Activated CD4-positive, alpha-beta T cell treated with anti-CD3 and anti-CD28 coated beads, Interleukin-2, amount 10 ng/mL, durations not matched to agents 24 days and 14 days (primary cell): ENCODE results near the gene SLC35F3. TPM values are rescaled to one million over a fixed set of nuclear protein-coding genes. Genes with fewer than 3 reads are reported as not detected.

Experiments
- DNase-seq: peaks from one replicate; pipeline ENCODE4 v3.0.0; 2022
- H3K27ac Mint-ChIP-seq: one replicate; pipeline ENCODE4 v1.8.0; 2022; ENCODE audit warnings: mild to moderate bottlenecking, mixed read lengths
- H3K27me3 Mint-ChIP-seq: one replicate; pipeline ENCODE4 v1.8.0; 2022; ENCODE audit warnings: mixed read lengths
- H3K36me3 Mint-ChIP-seq: one replicate; pipeline ENCODE4 v1.8.0; 2022; ENCODE audit warnings: low read depth, mild to moderate bottlenecking, mixed read lengths
- H3K4me1 Mint-ChIP-seq: one replicate; pipeline ENCODE4 v1.8.0; 2021; ENCODE audit warnings: mixed read lengths
- H3K4me3 Mint-ChIP-seq: one replicate; pipeline ENCODE4 v1.8.0; 2022; ENCODE audit warnings: mild to moderate bottlenecking, moderate library complexity, mixed read lengths
- H3K9me3 Mint-ChIP-seq: one replicate; pipeline ENCODE4 v1.8.0; 2021; ENCODE audit warnings: mixed read lengths
- intact Hi-C: fragments of 100-400 bp; cut with micrococcal nuclease; formaldehyde crosslinking; loops from one replicate; pipeline ENCODE4 v1.15.1; 2023
- total RNA-seq: library from RNA; stranded (reverse); gene quantifications from 2 replicates; pipeline ENCODE4 v1.2.3, GENCODE V29; 2022

The SLC35F3 gene
- total RNA-seq, 1 donor from 2014 or later: 10.9 TPM

DNA sequence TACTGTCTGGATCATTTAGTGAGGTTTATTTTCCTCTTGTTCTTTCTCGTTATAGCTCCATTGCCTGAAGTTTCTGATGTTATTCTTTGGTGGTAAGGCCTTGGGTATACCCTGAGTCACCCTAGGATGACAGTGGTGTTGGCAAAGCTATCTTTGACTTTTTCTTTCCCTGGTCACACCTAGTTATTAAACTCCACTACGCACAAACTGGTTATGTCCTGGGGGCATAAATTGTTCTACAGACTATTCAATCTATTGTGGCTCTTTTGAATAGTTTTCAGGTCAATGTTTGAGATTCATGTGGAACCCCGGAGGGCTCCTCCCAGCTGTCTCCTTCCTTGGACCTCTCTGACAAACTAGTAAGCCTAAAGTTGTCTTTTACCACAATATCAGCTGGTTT, 157.7 kb downstream of the SLC35F3 start:
- Mint-ChIP-seq H3K4me1 (no peaks in the 10 kb centered on the region), H3K27ac (no peak overlapping the region)

DNA sequence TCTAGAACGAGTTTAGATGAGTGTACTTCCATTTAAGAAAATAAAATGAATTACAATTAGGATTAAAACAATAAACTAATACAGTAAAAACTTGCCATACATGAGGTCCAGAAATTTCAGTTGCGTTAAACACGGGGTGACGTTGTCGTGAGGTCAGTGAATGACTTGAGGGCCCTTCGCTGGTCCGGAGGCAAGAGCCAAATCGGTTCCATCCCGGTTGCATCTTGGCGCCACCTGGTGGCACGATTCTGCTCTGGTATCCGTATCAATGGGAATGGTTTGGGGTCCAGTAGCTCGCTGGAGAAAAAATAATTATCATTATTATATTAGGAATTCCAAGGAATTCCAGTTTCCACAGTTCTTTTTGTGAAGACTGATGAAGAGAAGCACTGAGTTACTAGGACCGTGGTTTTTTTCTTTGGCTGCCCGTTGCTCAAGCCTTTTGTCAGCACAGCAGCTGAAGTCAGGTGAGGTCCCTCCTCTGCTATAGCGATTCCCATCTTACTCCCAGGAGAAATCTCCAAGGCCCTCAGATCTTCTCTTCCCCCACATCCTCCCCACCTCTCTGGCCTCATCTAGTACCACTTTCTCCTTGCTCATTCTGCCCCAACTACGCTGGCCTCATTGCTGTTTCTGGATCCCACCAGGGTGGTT, 161.4 kb downstream of the SLC35F3 start:
- peak; percentile 88 for DNase-seq
- Mint-ChIP-seq H3K36me3 (no peaks in the 10 kb centered on the region), H3K4me1 (no peaks in the 10 kb centered on the region), H3K9me3 (no peaks in the 10 kb centered on the region), H3K27ac (no peak overlapping the region), H3K27me3 (peaks cover 2% of the 10 kb centered on the region), H3K4me3 (no peak overlapping the region)
- intact Hi-C loops: loop anchor here (1.0 to 10.0 kb wide), 4 partner anchors 624 to 761 kb away; no protein-coding TSS in a partner anchor

More for the DNA sequence above, 157.7 kb downstream of the SLC35F3 start:
- intact Hi-C loops: loop anchor here (10.0 kb wide), 1 partner anchor 697 kb away; no protein-coding TSS in a partner anchor
- H3K36me3 Mint-ChIP-seq: no peaks in the 10 kb centered on the region
- no peaks in the 10 kb centered on the region for H3K9me3 Mint-ChIP-seq
- no peak for DNase-seq
- no peak overlapping the region for H3K4me3 Mint-ChIP-seq
- peaks cover 2% of the 10 kb centered on the region for H3K27me3 Mint-ChIP-seq

DNA sequence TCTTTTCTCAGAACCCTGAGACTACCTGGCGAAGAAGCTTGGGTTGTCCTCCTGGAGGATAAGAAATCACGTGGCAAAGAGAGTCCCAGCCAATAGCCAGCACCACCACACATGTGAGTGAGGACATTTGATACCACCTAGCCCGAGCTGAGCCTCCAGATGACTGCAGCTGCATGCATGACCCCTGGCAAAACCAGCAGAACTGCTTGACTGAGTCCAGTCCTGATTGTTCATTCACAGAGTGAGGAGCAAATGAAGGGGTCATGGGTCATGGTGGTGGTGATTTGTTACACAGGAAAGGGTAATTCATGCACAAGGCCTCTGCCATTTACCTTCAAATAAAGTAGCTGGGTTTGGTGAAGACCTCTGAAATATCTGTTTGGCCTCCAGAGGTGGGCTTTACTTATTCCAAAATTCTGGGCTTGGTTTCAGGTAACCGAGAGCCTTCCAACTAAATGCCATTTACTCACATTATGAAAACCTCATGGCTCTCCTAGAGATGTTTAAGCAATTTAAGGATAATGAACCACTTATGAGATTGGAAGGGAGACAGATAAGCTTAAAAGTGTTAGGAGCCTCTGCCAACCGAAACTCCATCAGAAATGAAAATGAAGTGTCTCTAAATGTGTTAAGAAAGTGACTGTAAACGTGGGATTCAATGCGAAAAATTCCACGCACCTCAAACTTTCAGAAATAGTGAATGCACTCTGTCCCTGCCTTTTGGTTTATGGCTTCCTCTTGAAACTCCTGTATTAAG, 163.3 kb downstream of the SLC35F3 start:
- Mint-ChIP-seq H3K36me3 (no peaks in the 10 kb centered on the region), H3K9me3 (no peaks in the 10 kb centered on the region), H3K27ac (no peak overlapping the region), H3K27me3 (no peaks in the 10 kb centered on the region), H3K4me3 (no peak overlapping the region), H3K4me1 (no peaks in the 10 kb centered on the region)
- intact Hi-C loops: loop anchor here (5.0 to 10.0 kb wide), 2 partner anchors 625 to 703 kb away; no protein-coding TSS in a partner anchor
- no peak for DNase-seq

DNA sequence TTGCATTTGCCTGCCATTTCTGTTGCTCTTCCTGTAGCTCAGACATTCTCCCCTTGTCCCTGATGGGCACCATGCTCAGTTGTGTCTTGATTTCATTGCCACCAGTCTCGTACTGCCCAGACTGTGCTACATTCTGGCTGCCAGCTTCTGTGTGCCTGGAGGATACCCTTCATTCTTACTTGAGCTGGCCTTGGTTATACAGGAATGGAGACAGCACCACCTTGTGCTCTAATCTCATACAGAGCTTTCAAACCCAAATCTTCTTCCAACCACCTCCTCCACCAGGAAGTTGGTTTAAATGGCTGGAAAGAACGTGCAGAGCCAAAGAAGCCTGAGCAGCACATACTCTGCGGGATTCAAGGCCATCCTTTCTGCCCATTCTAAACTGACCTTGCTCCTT, 165.3 kb downstream of the SLC35F3 start:
- Mint-ChIP-seq H3K27me3 (peaks cover 5% of the 10 kb centered on the region), H3K27ac (no peak overlapping the region), H3K36me3 (no peaks in the 10 kb centered on the region), H3K4me3 (no peak overlapping the region), H3K4me1 (no peaks in the 10 kb centered on the region), H3K9me3 (no peaks in the 10 kb centered on the region)
- DNase-seq: no peak
- intact Hi-C loops: loop anchor here (5.0 to 10.0 kb wide), 2 partner anchors 627 to 705 kb away; no protein-coding TSS in a partner anchor

DNA sequence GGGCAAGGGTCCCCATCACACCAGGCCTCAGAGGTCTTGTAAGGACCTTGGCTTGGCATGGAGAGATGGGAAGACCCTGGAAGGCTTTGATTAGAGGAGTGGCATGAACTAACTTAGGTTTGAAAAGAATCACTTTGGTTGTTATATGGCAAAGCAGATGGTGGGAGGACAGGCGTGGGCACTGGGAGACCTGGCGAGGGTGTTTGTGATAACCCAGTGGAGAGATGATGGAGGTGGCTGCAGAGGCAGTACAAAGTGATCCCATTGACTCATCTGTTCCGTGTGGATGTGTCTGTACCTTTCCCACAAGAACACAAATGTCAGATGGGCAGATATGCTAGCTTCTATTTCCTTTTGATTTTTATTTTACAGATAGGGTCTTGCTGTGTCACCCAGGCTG, 168.3 kb downstream of the SLC35F3 start:
- DNase-seq: no peak
- Mint-ChIP-seq H3K9me3 (no peaks in the 10 kb centered on the region), H3K27ac (no peak overlapping the region)

DNA sequence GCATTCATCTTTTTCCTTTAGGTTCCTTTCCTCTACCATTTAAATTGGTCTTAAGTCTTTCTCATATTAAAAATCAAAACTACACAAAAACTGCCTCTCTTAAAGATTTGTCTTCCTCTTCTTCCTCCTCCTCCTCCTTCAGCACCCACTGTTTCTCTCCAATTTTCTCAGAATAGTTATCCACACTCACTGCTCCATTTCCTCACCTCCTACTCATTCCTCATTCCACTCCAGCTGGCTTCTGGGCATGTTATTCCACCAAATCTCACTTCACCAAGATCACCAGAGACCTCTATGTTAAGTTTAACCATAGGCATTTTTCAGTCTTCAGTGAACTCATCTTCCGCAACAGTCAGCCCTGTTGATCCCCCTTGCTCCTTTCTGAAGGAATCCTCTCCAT, 173.7 kb downstream of the SLC35F3 start:
- H3K4me3 Mint-ChIP-seq: no peak overlapping the region
- H3K36me3 Mint-ChIP-seq: no peaks in the 10 kb centered on the region
- H3K4me1 Mint-ChIP-seq: no peaks in the 10 kb centered on the region
- intact Hi-C loops: no loop called here
- H3K27me3 Mint-ChIP-seq: peaks cover 16% of the 10 kb centered on the region
- no peak overlapping the region for H3K27ac Mint-ChIP-seq
- no peak for DNase-seq
- H3K9me3 Mint-ChIP-seq: no peaks in the 10 kb centered on the region

More for the DNA sequence above, 168.3 kb downstream of the SLC35F3 start:
- Mint-ChIP-seq H3K27me3 (peaks cover 8% of the 10 kb centered on the region), H3K4me1 (no peaks in the 10 kb centered on the region), H3K36me3 (no peaks in the 10 kb centered on the region), H3K4me3 (no peak overlapping the region)
- intact Hi-C loops: no loop called here

DNA sequence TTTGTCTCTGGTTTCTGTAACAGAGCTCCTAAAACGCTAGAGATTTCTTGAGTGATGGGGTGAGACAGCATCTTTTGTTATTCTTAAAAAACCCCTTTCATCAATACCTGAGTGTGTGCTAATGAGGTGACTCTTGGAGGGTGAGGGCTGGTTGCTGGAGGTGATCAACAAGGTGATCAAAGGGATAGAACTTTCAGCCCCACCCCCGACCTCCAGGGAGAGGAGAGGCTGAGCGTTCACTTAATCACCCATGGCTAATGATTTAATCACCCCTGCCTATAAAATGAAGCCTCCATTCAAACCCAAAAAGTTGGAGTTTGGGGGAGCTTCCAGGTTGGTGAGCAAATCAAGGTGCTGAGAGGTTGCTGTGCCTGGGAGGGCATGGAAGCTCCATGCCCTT, 175.4 kb downstream of the SLC35F3 start:
- intact Hi-C loops: no loop called here
- no peaks in the 10 kb centered on the region for H3K4me1 Mint-ChIP-seq
- DNase-seq: no peak
- no peak overlapping the region for H3K4me3 Mint-ChIP-seq
- no peak overlapping the region for H3K27ac Mint-ChIP-seq
- H3K36me3 Mint-ChIP-seq: no peaks in the 10 kb centered on the region
- H3K9me3 Mint-ChIP-seq: no peaks in the 10 kb centered on the region
- peaks cover 11% of the 10 kb centered on the region for H3K27me3 Mint-ChIP-seq

DNA sequence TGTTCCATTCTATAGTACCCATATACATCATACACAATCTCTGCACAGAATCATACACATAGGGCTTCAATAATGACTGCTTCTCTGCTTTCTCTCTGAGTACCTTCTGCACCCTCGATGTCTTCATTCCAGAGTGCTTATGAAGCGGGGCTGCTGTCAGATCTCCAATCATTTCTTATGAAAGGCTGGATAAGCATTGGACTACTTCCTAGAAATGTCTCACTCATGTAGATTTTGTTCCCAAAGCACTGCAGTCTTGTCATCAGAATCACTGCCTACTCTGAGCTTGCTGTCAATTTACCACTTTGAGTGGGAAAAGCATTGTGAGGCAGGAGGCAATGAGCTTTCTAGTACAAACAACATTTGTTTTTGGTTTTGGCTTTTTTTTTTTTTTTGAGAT, 179.0 kb downstream of the SLC35F3 start:
- Mint-ChIP-seq H3K4me3 (no peak overlapping the region), H3K9me3 (no peaks in the 10 kb centered on the region), H3K36me3 (no peaks in the 10 kb centered on the region), H3K4me1 (no peaks in the 10 kb centered on the region), H3K27ac (no peak overlapping the region), H3K27me3 (peaks cover 15% of the 10 kb centered on the region)
- intact Hi-C loops: no loop called here
- DNase-seq: no peak

DNA sequence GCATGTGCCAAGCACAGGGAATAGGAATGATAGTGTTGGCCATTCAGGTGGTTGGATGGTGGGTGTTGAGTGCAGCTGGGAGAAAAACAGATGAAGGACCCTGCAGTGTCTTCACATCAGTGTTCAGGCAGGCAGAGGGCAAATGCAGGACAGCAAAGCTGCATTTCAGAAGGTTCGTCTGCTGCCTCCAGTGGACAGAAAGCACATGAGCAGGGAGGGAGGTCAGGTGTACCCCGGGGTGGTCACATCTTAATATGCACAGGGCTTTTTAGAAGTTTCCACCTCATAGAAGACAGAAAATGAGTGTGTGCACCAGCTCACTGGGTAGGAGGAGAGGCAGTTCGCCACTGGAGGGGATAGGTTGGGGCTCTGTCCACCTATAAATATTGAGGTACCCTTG, 184.9 kb downstream of the SLC35F3 start:
- Mint-ChIP-seq H3K9me3 (no peaks in the 10 kb centered on the region), H3K27me3 (peaks cover 17% of the 10 kb centered on the region), H3K4me3 (no peak overlapping the region), H3K4me1 (no peaks in the 10 kb centered on the region), H3K36me3 (no peaks in the 10 kb centered on the region), H3K27ac (no peak overlapping the region)
- intact Hi-C loops: no loop called here
- DNase-seq: no peak

DNA sequence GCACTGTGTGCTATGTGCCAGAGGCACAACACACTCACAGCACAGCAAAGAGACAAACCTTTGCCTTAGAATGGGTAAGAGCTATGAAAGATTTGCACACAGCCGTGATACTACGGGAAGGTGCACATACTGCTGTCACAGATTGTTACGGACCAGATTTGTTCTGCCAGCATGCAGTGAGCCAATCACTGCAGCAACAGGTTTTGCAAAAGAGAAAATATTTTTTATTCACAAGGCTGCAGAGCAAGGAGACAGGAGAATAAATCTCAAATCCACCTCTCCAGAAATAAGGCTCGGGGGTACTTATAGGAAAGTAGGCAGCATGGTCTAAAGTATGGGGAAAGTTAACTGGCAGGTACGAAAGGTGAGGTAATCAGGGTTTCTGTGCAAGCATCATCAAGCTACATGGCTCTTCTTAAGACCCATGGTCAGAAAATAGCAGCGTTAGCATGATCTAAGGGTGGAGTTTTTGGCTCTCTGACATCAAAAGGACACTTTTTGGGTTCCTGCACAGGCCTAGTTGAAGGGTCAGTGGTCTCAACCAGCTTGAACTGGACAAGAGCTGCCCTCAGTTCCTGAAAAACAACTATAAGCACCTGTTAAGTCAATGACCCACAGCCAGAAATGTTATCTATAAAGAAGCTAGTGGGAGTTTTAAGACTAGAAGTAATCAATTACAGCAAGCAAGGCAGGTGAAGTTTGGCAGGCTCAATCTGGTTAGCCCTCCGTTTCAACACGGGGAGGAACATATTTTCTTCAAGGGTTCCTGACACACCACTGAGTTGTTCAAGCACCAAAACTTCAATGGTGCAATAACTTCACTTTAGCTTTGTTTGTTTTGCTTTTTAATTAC, 186.0 kb downstream of the SLC35F3 start:
- Mint-ChIP-seq H3K27ac (no peak overlapping the region), H3K4me3 (no peak overlapping the region), H3K27me3 (peaks cover 21% of the 10 kb centered on the region), H3K9me3 (no peaks in the 10 kb centered on the region), H3K36me3 (no peaks in the 10 kb centered on the region), H3K4me1 (no peaks in the 10 kb centered on the region)
- intact Hi-C loops: no loop called here
- DNase-seq: no peak

DNA sequence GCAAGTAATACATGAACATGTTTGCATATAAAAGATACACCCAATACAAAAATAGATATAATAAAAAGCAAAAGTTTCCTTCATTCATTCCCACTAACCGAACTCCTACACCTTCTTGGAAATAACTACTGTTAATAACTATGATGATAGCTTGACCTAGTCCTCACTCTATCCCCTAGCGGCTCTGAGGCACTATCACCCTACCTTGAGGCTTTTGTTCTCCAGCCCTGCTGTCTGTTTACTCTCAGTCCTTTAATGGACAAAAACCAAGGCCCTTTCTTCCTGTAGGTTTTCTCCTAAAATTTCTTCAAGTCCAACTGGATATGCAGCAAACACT, 186.6 kb downstream of the SLC35F3 start:
- no peaks in the 10 kb centered on the region for H3K4me1 Mint-ChIP-seq
- H3K4me3 Mint-ChIP-seq: no peak overlapping the region
- peaks cover 19% of the 10 kb centered on the region for H3K27me3 Mint-ChIP-seq
- intact Hi-C loops: no loop called here
- H3K9me3 Mint-ChIP-seq: no peaks in the 10 kb centered on the region
- H3K27ac Mint-ChIP-seq: no peak overlapping the region
- H3K36me3 Mint-ChIP-seq: no peaks in the 10 kb centered on the region
- DNase-seq: no peak

DNA sequence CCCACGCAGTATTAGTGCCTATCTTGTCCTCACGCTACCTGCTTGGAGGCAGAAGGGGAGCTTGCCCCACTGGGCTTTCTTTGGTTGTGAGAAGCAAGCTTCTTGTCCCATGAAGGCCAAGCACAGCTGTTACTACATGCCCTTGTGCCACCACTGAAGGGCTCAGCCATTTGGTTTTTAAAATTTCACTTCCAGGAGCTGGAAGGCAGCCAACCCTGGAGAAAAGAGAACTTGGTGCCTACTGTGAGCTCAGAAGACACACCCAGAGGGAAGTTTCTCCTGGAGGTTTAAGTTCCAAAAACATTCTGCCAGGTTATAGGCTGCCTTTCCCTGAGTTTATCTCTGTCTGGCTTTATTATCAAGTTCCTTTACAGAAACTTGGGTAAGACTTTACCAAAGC, 187.4 kb downstream of the SLC35F3 start:
- no peak for DNase-seq
- no peak overlapping the region for H3K4me3 Mint-ChIP-seq
- H3K4me1 Mint-ChIP-seq: no peaks in the 10 kb centered on the region
- H3K27ac Mint-ChIP-seq: no peak overlapping the region
- no peaks in the 10 kb centered on the region for H3K36me3 Mint-ChIP-seq
- intact Hi-C loops: no loop called here
- peaks cover 19% of the 10 kb centered on the region for H3K27me3 Mint-ChIP-seq
- H3K9me3 Mint-ChIP-seq: no peaks in the 10 kb centered on the region

DNA sequence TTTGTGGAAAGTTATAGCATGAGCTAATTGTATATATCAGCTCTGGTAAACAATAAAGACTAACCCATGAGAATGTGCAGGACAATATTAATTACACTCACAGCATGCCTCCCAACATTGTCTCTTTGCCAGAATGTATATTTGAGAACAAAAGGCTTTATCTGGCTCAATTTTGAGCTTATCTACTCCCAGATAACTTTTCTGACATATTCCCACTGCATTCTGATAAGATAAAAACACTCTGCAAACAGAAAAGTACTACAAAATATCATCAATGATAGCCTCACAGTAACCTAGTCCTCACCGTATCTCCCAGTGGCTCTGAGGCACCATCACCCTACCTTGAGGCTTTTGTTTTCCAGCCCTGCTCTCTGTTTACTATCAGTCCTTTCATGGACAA, 188.6 kb downstream of the SLC35F3 start:
- no peak overlapping the region for H3K4me3 Mint-ChIP-seq
- H3K27me3 Mint-ChIP-seq: peaks cover 14% of the 10 kb centered on the region
- no peak overlapping the region for H3K27ac Mint-ChIP-seq
- H3K36me3 Mint-ChIP-seq: no peaks in the 10 kb centered on the region
- no peak for DNase-seq
- intact Hi-C loops: no loop called here
- no peaks in the 10 kb centered on the region for H3K9me3 Mint-ChIP-seq
- H3K4me1 Mint-ChIP-seq: no peaks in the 10 kb centered on the region

DNA sequence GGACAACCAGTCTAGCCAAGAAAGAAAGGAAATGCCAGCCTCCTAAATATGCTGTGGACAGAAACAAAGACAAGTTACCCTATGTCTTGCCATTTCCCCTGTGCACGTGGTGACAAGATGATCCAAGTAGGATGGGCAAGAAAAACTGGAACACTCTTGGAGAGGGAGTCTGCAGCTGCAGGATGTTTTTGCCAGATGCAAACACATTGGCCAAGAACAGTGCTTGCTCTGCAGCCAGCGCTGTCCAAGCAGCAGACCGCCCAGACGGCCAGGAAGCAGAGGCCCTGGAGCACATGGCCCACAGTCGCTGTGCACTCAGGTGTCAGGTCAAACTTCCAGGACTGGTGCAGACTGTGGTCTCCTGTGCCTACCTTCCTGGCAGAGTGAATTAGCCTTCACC, 189.3 kb downstream of the SLC35F3 start:
- no peak overlapping the region for H3K4me3 Mint-ChIP-seq
- peaks cover 14% of the 10 kb centered on the region for H3K27me3 Mint-ChIP-seq
- no peaks in the 10 kb centered on the region for H3K4me1 Mint-ChIP-seq
- no peaks in the 10 kb centered on the region for H3K36me3 Mint-ChIP-seq
- no peak for DNase-seq
- intact Hi-C loops: no loop called here
- H3K27ac Mint-ChIP-seq: no peak overlapping the region
- no peaks in the 10 kb centered on the region for H3K9me3 Mint-ChIP-seq
